ENCODE measurements around the gene PMIS2. TPM values are rescaled to one million over a fixed set of nuclear protein-coding genes. Genes with fewer than 3 reads are reported as not detected.
A peak's percentile ranks its signal among the peaks of the same experiment; 100 is the strongest.

Gene PMIS2
- total RNA-seq (2014; rRNA removed; shearing (Covaris generic)), result not detected in 2 replicates

DNA sequence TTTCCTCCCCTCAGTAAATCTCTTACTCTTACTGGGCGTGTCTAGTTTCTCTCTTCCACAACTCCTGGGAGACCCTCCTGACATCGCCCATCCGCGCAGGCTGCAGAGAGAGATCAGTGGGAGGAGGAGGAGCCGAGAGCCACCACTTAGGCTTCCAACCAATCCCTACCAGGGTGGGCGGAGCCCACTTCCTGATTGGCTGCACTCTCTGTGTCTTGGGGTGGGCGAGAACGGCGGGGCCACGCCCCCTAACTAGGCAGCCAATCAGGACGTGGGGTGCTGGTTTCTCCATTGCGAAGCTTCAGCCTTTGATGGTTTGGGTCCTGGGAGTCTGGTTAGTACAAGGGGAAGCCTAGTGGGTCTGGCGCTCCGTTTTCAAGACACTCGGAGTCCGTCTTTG is at the start of gene PMIS2:
PMIS2 (plus strand) TSS at position 326 of the 400 bp plus-strand sequence. CDS start 87 bp downstream, outside the sequence.
- DNase-seq (ENCODE audit: low read depth in 1 of 2, low spot score in 2 of 2), result no peak
- H3K36me3 ChIP-seq, result no peaks in the 10 kb centered on the region
- H3K4me1 ChIP-seq (replicated peaks), result no peaks in the 10 kb centered on the region
- no peaks in the 10 kb centered on the region for H3K27me3 ChIP-seq (replicated peaks)
- H3K9me3 ChIP-seq (replicated peaks), result no peaks in the 10 kb centered on the region
- no peak within 1 kb of the TSS for H3K4me3 ChIP-seq
- H3K27ac ChIP-seq, result no peak within 1 kb of the TSS

GRCh38 chr19:35539314-35539713 is 46.7 kb upstream of the PMIS2 start:
- Histone ChIP-seq H3K36me3 (peaks cover 9% of the 10 kb centered on the region; the same call in 1 of the 2 replicates), H3K27me3 (replicated peaks) (peaks cover 7% of the 10 kb centered on the region), H3K4me1 (replicated peaks) (peaks cover 1% of the 10 kb centered on the region; the same call in 1 of the 2 replicates), H3K27ac (no peak overlapping the region), H3K9me3 (replicated peaks) (no peaks in the 10 kb centered on the region), H3K4me3 (no peak overlapping the region)
- DNase-seq (ENCODE audit: low read depth in 1 of 2, low spot score in 2 of 2), result no peak

DNA sequence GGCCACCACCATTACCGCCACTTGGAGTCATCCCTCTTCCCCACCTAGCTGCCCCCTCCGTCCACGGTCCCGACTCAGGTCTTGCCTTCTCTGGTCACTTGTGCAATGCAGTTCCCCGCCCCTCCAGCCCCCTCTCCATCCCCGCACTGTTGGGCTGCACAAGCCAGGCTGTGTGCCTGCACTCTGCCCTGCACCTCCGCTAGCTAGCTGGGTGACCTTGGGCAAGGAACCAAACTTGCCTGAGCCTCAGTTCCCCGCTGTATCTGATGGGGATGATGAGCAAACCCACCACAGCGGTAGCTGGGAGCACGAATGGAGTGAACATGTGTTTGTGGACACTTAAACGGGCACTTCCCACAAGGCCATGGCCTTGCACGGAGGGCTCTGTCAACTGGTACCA is 46.1 kb upstream of the PMIS2 start:
- H3K4me1 ChIP-seq (replicated peaks), result peaks cover 6% of the 10 kb centered on the region
- H3K27me3 ChIP-seq (replicated peaks), result peaks cover 5% of the 10 kb centered on the region
- H3K9me3 ChIP-seq (replicated peaks), result no peaks in the 10 kb centered on the region
- H3K36me3 ChIP-seq, result peaks cover 9% of the 10 kb centered on the region; the same call in 1 of the 2 replicates
- no peak for DNase-seq (ENCODE audit: low read depth in 1 of 2, low spot score in 2 of 2)
- H3K4me3 ChIP-seq, result no peak overlapping the region
- no peak overlapping the region for H3K27ac ChIP-seq

DNA sequence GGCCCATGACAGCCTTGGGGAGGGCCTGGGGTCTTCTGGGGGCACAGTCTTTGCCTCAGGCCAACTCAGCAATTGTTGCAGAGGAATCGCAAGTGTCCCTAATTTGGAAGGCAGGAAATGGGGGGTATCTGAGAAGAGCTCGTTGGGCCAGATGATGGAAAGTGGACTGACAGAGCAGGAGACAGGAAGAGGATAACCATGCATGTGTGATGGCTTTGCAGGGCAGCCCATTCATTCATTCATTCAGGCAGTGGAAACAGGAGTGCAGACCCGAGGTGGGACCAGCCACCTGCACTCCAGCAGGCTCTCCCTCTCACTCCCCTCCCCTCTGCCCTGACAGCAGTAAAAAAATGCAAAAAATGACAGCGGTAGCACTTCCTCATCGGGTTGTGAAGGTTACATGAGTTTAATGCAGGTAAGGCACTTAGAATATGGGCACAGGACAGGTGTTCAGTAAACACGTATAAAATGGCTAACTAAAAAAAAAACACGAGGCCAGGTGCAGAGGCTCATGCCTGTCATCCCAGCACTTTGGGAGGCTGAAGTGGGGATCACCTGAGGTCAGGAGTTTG is 45.5 kb upstream of the PMIS2 start:
- peaks cover 6% of the 10 kb centered on the region for H3K4me1 ChIP-seq (replicated peaks)
- no peak overlapping the region for H3K27ac ChIP-seq
- no peak overlapping the region for H3K4me3 ChIP-seq
- H3K36me3 ChIP-seq, result peaks cover 12% of the 10 kb centered on the region; the same call in 1 of the 2 replicates
- no peaks in the 10 kb centered on the region for H3K9me3 ChIP-seq (replicated peaks)
- H3K27me3 ChIP-seq (replicated peaks), result peaks cover 5% of the 10 kb centered on the region
- DNase-seq (ENCODE audit: low read depth in 1 of 2, low spot score in 2 of 2), result no peak

GRCh38 chr19:35542209-35542608 is 43.8 kb upstream of the PMIS2 start:
- peaks cover 20% of the 10 kb centered on the region for H3K36me3 ChIP-seq
- peaks cover 13% of the 10 kb centered on the region for H3K4me1 ChIP-seq (replicated peaks)
- no peak for DNase-seq (ENCODE audit: low read depth in 1 of 2, low spot score in 2 of 2)
- no peak overlapping the region for H3K4me3 ChIP-seq
- H3K27me3 ChIP-seq (replicated peaks), result no peaks in the 10 kb centered on the region
- no peak overlapping the region for H3K27ac ChIP-seq
- no peaks in the 10 kb centered on the region for H3K9me3 ChIP-seq (replicated peaks)

DNA sequence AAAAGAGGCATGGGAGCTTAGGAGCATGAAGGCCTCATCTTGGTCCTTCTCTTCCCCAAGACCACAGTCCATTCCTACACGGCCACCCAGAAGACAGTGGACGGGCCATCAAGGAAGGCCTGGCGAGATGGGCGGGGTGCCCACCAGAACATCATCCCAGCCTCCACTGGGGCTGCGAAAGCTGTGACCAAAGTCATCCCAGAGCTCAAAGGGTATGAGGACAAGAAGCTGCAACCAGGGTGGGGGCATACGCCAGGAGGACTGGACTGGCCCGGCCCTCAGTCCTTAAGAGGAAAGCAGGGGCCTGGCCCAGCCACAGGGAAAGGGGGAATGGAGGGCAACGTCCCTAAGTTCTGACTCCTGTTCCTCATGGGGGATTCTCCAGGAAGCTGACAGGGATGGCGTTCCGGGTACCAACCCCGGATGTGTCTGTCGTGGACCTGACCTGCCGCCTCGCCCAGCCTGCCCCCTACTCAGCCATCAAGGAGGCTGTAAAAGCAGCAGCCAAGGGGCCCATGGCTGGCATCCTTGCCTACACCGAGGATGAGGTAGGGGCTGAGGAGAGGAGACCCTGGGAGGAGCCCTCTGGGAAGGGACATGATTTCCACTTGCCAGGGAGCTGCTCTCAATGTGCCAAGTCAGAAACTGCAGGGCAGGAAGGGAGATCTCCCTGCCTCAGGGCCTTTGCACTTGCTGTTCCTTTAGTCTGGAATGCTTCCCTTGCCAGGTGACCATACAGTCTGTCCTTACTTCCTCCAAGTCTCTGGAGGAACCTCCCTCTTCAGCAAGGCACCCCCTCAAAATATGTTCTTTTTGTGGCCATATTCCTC is 42.5 kb upstream of the PMIS2 start:
- Histone ChIP-seq H3K36me3 (peaks cover 22% of the 10 kb centered on the region), H3K9me3 (replicated peaks) (no peaks in the 10 kb centered on the region), H3K4me1 (replicated peaks) (peaks cover 13% of the 10 kb centered on the region), H3K27ac (no peak overlapping the region), H3K4me3 (no peak overlapping the region), H3K27me3 (replicated peaks) (no peaks in the 10 kb centered on the region)
- DNase-seq (ENCODE audit: low read depth in 1 of 2, low spot score in 2 of 2), result no peak

GRCh38 chr19:35544110-35544802 is 41.7 kb upstream of the PMIS2 start:
- Histone ChIP-seq H3K9me3 (replicated peaks) (no peaks in the 10 kb centered on the region), H3K4me1 (replicated peaks) (peaks cover 13% of the 10 kb centered on the region), H3K27ac (no peak overlapping the region), H3K36me3 (peaks cover 23% of the 10 kb centered on the region), H3K4me3 (peak overlapping the region; percentile 64), H3K27me3 (replicated peaks) (no peaks in the 10 kb centered on the region)
- DNase-seq (ENCODE audit: low read depth in 1 of 2, low spot score in 2 of 2), result no peak

DNA sequence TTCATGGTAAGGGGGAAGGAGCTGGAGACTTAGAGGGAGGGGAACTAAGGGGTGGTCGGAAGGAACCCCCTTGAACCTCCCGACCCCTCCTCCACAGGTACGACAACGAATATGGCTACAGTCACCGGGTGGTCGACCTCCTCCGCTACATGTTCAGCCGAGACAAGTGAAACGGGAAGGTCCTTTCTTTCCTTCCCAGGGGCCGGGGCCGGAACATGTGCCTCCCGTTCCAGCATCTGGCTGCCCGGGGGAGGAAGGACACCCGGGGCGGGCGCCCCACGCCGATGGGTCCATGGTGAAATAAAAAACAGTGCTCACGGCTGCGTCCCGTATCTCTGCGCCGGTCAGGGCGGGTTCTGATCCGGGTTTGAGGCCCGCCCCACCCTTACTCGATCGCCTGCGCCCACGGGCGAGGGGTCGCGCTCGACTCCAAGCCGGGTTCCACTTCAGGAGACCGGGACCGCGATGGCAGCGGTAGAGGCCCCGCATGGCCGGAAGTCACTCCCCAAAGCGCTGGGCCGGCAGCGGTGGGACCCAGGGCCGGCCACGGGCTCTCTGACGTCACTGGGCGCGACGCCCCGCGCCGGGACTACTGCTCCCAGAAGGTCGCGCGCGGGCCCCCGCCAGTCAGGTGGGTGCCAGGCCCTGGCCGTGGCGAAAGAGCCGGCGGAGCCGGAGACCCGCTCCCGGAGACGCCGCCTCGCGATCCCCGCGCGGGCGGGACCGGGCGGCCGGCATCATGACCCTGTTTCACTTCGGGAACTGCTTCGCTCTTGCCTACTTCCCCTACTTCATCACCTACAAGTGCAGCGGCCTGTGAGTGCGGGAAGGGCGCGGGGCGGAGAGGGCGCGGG is 40.7 kb upstream of the PMIS2 start, which contains the start of gene TMEM147:
TMEM147 (plus strand) TSS at position 626 of the 854 bp plus-strand sequence; CDS start at position 740, 114 bp downstream.
- Histone ChIP-seq H3K4me3 (peak within 1 kb of the TSS; percentile 64), H3K36me3 (peaks cover 27% of the 10 kb centered on the region), H3K4me1 (replicated peaks) (peaks cover 13% of the 10 kb centered on the region), H3K9me3 (replicated peaks) (no peaks in the 10 kb centered on the region), H3K27ac (peak within 1 kb of the TSS; percentile 61), H3K27me3 (replicated peaks) (no peaks in the 10 kb centered on the region)
- DNase-seq (ENCODE audit: low read depth in 1 of 2, low spot score in 2 of 2), result peak; percentile 83 to 93

DNA sequence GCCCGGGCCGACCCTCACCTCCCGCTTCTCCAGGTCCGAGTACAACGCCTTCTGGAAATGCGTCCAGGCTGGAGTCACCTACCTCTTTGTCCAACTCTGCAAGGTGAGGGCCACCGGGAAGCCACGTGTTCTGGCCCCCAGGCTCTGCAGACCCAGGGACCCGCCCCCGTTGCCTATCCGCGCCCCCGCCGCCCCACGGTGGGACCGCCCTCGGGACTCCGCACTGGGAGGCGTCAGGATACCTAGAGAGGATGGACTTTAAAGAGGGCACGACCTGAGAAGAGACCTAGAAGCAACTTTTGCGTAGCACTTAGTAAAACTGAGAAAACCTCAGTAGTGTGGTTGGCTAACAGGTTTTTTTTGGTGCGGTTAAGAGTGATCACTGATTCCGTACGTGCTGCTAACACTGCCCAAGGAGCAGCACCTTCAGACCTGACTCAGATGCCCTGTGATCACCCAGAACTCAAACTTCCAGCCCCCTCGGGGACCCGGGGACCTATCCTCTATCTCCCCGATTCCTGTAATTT is 40.1 kb upstream of the PMIS2 start:
- H3K27ac ChIP-seq, result peak overlapping the region; percentile 61
- peaks cover 13% of the 10 kb centered on the region for H3K4me1 ChIP-seq (replicated peaks)
- no peaks in the 10 kb centered on the region for H3K27me3 ChIP-seq (replicated peaks)
- H3K9me3 ChIP-seq (replicated peaks), result no peaks in the 10 kb centered on the region
- H3K4me3 ChIP-seq, result peak overlapping the region; percentile 64
- no peak for DNase-seq (ENCODE audit: low read depth in 1 of 2, low spot score in 2 of 2)
- peaks cover 27% of the 10 kb centered on the region for H3K36me3 ChIP-seq

GRCh38 chr19:35546532-35546931 is 39.4 kb upstream of the PMIS2 start:
- H3K4me3 ChIP-seq, result peak overlapping the region; percentile 64
- peaks cover 27% of the 10 kb centered on the region for H3K36me3 ChIP-seq
- no peak overlapping the region for H3K27ac ChIP-seq
- no peaks in the 10 kb centered on the region for H3K27me3 ChIP-seq (replicated peaks)
- peaks cover 13% of the 10 kb centered on the region for H3K4me1 ChIP-seq (replicated peaks)
- no peaks in the 10 kb centered on the region for H3K9me3 ChIP-seq (replicated peaks)
- no peak for DNase-seq (ENCODE audit: low read depth in 1 of 2, low spot score in 2 of 2)

DNA sequence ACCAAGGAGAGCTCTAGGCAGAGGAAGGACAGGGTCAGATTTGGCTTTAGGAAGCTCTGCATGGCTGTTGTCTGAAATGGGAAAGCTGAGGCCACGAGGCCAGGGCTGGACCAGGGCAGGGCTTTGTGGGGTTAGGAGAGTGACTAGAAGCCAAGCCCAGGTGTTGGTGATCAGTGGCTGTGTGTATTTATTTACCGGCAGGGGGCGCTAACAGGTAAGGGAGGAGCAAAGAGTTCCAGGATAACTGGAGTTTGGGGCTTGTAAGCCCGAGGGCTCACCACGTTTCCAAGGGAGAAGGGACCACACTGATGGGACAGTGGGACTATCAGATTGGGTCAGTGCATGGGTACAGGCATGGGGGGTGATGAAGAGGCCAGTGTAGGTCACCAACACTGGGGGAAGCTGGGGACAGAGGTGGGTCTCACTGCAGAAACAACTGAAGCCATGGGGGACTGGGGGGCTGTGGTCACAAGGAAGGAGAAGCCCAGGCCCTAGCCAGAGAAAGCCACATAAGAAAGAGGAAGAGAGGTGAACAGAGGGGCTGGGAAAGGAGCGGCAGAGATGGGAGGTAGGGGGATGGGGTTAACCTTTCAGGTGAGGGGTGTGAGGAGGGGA is 36.7 kb upstream of the PMIS2 start:
- peak; percentile 37 to 60 for DNase-seq (ENCODE audit: low read depth in 1 of 2, low spot score in 2 of 2)
- no peaks in the 10 kb centered on the region; the same call in 1 of the 2 replicates for H3K27me3 ChIP-seq (replicated peaks)
- no peaks in the 10 kb centered on the region for H3K9me3 ChIP-seq (replicated peaks)
- peaks cover 12% of the 10 kb centered on the region for H3K4me1 ChIP-seq (replicated peaks)
- no peak overlapping the region for H3K4me3 ChIP-seq
- H3K36me3 ChIP-seq, result peaks cover 18% of the 10 kb centered on the region
- no peak overlapping the region for H3K27ac ChIP-seq

DNA sequence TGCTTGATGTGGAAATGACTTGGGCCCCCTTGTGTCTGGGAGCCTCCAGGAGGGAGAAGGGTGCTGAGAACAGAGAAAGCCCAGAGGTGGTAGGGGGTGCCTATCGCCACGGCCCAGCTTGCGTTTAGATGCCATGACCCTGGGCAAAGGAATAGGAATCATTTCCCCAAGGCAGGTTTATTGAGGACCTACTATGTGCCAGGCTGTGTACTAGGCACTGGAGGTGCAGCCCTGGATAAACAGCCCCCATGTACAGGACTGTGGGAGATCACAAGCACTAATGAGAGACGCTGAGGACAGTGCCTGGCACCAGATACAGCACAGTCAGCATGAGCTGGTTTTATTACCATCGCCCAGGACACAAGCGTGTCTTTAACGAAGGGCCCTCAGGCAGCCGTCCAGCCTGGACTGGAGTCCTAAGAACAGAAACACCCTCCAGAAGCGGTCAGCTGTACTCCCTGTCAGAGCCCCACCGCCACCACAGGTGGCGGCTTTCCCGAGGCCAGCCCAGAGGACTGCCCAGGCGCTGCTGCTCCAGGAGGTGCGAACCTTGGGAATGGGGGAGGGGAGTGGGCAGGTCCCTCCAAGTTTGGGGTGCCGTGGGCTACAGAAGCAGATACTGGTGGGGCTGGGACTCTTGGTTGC is 36.0 kb upstream of the PMIS2 start:
- no peak overlapping the region for H3K27ac ChIP-seq
- no peak overlapping the region for H3K4me3 ChIP-seq
- H3K9me3 ChIP-seq (replicated peaks), result no peaks in the 10 kb centered on the region
- H3K36me3 ChIP-seq, result peaks cover 18% of the 10 kb centered on the region
- peaks cover 7% of the 10 kb centered on the region for H3K4me1 ChIP-seq (replicated peaks)
- H3K27me3 ChIP-seq (replicated peaks), result no peaks in the 10 kb centered on the region; the same call in 1 of the 2 replicates
- DNase-seq (ENCODE audit: low read depth in 1 of 2, low spot score in 2 of 2), result no peak
